ENCODE data around the gene KCNB1.

The KCNB1 gene

DNA sequence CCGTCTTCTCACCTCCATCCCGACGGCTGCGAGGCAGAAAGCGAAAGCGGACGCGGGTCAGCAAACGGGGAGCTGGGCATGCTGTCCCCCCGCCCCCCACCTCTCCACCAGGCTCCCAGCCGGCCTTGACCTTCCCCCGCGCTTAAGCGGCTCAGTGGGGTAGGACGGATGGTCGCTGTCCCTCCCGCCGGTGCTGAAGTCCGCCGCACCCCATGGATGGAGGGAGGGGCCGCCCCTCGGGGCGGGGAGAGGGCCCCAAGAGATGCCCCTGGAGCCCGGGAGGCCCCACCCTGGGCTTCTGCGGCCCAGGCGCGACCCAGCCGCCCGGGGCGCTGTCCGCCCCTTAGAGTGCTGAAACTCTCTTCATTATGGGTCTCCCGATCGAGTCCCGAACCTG lies at the start of gene KCNB1:
Gene KCNB1 (minus strand): TSS at position 48 of the 397 bp plus-strand sequence. CDS start 188 bp downstream, outside the sequence.
- DNase-seq: peak in 2 of 4 experiments; percentile 7 to 11

DNA sequence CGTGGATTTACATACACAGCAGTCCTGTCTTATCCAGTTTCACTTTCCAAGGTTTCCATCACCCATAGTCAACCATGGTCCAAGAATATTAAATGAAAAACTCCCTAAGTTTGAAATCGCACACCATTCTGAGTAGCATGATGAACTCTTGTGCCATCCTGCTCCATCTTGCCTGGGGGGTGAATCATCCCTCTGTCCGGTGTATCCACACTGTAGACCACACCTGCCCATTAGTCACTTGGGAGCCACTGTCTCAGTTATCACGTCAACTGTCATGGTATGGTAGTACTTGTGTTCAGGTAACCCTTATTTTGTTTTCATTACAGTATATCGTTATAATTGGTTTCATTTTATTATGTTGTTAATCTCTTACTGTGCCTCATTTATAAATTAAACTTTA lies 47.0 kb upstream of the KCNB1 start:
- no peak for DNase-seq

DNA sequence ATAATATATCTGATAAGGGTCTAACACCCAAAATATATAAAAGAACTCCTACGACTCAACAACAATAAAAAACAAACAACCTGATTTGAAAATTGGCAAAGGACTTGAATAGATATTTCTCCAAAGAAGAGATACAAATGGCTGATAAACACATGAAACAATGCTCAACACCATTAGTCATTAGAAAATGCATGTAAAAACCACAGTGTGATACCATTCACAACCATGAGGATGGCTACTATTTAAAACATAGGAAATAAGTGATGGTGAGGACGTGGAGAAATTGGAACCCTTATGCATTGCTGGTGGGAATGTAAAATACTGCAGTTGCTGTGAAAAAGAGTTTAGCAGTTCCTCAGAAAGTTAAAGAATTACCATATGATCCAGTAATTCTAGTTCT lies 44.1 kb upstream of the KCNB1 start:
- DNase-seq: no peak

DNA sequence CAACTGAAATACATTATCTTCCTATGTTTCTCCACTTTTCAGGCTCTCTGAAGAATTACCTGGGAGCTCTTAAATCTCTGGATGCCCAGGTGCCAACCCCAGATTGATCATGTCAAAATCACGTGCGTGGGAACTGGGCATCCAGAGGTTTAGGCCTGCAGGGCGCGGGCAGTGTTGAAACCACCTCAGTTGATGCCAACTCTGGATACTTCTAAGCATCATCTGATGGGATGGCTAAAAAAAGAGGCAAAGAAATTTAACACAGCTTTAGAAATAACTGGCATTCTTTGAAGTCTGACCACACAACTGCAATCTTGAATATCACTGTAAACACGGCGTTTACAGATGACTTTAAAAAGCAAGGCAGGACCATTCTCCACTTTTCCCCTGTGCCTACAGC lies 43.6 kb upstream of the KCNB1 start:
- DNase-seq: no peak

DNA sequence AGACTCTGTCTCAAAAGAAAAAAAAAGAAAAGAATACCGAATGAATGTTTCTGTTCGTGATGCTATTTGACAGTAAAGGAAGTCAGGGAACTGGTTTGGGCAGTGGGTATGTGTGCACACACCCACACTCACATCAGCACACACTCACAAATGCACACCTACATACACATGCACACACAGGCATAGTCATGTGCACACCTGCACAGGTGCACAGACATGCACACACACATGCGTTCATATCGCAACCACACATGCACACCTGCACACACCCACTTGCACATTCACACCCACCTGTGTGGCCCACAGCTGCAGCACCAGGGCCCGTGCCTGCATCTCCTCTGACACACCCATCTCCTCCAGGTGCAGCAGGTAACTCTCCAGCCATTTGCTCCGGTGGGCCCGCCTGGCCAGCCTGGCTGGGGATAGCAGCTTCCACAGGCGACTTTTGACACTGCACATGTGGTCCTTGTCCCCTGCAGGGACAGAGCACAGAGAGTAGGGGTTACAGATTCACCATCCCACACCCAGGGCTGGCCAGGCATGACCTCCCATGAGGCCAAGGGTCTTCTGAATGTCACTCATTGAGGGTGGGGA lies 41.4 kb upstream of the KCNB1 start:
- no peak for DNase-seq

DNA sequence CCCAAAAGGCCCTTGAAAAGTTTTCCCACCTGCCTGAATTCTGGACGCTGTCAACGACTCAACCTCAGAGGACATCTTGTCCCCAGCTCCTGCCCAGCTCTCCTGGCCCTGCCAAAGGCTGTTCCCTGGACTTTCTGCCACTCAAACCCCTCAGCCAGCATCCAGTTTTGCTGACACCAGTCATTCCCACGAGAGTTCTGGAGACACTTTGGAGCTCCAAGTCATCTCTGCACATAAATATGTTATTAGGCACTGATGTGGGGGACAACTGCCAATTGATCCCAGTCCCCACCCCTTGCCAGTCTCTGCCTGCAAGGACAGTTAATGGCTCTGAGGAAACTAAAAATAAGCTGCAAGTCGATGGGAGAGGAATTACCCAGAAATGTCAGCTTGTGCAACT lies 38.9 kb upstream of the KCNB1 start:
- no peak for DNase-seq

DNA sequence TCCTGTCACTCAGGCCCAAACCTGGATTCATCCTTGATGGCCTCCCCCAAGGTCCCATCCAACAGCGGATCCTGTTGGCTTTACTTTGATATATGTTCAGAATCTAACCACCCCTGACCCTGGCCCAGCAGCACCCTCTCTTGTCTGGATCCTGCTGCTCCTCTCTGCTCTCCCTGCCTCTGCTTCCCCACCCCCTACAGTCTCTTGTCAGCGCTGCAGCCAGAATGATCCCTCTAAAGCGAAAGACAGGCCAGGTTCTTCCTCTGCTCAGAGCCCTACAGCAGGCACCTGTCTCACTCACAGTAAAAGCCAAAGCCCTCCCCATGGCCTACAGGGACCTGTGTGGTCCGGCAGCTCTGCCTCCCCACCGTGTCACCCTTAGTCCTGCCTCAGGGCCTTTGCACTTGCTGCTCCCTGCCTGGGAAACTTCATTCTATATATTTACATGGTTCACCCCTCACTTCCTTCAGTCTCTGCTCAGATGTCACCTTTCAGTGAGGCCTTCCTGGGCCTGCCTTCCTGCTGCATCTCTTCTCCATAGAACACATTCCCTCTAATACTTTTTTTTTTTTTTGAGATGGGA lies 37.4 kb upstream of the KCNB1 start:
- no peak for DNase-seq

DNA sequence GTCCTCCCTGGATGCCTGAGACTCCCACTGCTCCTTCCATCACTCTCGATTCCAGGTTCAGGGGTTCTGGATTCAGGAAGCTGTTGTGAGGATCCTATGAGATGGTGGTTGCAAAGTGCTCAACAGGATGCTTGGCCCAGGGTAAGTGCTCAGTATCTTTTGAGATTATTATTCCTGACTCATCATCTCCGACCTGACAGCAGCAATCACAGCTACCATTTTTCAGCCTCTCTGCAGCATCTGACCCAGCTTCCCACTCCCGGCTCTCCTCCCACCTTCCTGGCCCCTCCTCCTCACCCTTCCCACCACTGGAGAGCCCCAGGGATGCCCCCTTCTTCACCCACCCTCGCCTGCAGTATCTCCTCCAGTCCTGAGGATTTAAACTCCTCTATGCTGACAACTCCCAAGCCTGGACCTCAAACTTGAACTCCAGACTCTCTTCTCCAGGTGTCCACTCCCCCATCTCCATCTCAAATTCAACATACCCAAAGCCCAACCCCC lies 36.8 kb upstream of the KCNB1 start:
- DNase-seq: no peak

DNA sequence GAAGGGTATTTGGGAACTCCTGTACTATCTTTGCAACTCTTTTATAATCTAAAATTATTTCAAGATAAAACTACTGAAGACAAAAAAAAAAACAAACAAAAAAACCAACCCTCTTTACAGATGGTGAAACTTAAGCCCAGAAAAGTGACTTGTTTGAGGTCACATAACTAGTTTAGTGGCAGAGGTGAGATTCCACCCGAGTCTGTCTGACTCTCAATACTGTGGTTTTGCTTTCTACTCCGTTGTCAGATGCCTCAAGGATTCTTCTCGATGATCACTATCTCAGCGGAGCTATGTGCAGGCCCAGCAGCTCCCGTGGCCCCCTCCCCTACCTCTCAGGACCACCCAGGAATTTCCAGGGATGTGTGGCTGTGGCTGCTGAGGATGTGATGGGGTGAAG lies 36.1 kb upstream of the KCNB1 start:
- no peak for DNase-seq

DNA sequence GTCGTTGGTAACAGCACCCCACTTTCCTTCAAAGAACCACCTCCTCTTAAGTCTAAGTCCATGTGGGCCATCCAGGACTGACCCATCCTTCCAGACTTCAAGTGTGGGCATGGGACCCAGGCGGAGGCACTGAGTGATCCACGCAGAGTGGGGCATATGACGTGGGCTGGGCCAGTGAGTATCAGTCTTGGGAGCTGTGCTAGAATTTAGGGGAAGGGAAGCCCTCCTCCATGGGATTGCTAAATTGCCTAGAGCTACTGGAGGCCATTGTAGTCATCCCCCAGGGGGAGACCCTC lies 35.3 kb upstream of the KCNB1 start:
- DNase-seq: no peak

DNA sequence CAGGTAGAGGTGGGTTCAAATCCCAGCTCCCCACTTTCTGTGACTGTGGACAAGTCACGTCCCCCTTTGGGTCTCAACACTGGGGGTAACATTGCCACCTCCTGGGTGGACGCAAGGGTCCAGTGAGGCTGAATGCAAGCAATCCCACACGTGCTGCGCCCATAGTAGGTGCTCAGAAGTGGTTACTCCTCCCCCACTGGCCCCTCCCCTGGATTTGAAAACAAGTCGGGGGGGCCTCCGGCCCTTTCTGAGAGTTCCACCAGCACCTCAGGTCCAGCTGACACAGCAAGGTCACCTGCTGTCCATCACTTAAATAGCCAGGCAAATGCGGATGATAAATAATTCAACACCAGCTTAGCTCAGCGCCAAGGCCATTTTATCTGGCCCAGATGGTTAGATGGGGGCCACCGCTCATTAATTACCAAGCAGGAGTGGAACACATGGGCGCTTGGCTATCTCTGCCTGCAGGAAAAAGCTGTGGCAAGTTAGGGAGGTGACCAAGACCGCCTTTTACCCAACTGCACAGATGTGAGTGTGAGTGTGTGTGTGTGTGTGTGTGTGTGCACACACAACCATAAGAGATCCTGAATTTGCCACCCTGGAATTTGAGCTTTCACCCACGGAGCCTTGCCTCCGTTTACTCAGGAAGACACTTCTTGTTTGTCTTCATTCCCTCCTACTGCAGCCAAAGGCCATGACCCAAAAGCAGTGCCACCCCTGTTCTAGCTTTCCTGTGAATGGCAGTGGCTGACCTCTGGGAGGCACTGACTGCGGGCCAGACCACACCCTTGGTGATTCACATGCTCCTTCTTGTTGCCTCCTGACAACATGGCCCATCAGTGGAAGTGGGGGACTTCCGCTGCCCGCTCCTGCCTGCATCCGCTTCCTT lies 34.7 kb upstream of the KCNB1 start:
- DNase-seq: no peak

DNA sequence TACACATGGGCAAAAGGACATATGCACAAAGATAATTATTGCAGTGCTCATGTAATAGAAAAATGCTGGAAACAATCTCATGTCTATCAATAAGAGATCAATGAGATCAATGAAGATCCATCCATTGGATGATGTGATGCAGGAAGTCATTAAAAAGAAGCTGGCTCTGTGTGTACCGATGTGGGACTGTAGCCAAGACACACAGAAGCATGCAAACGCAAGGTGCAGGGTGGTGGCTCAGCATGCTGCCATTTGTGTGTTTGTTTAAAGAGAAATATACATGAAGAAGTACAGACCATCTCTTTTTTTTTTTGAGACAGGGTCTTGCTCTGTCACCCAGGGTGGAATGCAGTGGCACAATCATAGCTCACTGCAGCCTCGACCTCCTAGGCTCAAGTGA lies 33.1 kb upstream of the KCNB1 start:
- no peak for DNase-seq

DNA sequence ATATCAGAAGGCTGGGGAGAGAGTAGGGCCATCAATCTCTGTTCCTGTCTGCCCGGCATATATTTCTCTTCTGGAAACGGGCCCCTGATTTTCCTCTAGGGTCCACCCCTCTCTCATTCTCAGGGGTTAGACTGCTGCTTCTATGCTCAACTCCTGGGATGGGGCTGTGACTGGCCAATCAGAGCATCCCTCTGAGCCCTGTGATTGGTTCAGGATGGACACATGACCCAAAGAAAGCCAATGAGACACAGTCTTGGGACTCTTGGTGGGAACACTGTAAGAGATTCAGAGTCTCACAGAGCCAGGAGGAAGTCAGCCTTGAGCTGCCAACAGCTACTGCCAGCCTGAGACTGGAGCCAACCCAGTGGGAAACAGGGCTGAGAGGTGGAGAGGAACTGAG lies 31.0 kb upstream of the KCNB1 start:
- no peak for DNase-seq

DNA sequence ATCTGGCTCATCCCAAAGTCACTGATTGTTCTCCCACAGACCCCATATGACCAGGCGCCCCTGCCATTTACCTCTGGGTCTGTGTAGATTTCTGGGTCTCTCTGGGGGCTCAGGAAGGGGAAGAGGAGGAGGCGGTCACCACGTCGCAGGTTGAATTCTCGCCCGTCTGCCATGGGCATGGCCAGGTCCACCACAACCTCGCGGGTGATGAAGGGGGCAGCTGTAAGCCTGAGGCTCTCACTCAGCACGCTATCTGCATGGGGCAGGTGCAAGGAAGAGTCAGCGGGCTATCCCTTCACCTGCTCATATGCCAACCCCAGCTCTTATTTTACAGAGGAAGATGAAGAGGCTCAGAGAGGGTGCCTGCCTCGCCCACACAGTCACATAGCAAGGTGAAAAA lies 30.5 kb upstream of the KCNB1 start:
- DNase-seq: no peak

DNA sequence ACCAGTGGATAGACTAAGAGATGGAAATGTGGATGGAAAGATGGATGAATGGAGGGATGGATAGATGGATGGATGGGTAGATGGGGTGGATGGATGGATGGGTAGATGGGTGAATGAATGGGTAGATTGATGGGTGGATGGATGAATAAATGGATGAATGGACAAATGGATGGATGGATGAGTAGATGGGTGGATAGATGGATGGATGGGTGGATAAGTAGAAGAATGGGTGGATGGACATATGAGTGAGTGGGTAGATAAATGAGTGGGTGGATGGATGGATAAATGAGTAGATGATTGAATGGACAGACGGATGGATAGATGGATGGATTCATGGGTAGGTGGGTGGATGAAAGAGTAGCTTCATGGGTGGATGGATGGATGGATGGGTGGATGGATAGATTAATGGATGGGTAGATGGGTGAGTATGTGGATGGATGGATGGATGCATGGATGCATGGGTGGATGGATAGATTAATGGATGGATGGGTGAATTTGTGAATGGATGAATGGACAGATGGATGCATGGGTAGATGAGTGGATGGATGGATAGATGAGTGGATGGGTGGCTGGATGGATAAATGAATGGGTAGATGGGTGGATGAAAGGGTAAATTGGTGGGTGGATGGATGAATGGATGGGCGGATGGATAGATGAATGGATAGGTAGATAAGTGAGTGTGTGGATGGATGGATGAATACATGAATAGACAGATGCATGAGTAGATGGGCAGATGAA lies 29.5 kb upstream of the KCNB1 start:
- DNase-seq: no peak

DNA sequence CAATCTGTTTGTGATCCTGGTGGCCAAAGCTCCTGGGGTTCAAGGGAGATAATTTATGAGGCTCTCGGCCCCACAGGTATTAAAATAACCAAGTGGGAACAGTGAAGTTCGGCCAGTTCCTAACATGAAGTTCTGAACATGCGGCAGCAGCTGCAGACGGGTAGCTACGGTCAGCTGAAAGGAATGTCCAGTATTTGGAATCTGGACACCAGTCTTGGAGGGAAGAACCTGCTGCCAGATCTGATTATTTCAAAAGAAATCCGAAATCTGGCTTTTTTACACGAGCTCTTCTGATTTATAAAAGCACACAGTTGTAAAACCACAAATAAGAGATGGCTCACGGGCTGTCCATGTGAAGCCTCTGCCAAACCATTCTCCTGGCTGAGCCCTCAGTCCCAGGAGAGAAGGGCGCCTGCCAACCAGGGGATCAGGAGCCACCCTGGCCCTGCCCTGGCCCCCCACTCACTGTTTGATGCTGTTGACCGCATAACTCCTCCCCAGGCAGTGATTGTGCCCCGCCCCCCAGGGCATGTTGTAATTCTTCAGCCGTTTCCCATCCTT lies 28.2 kb upstream of the KCNB1 start:
- no peak for DNase-seq

DNA sequence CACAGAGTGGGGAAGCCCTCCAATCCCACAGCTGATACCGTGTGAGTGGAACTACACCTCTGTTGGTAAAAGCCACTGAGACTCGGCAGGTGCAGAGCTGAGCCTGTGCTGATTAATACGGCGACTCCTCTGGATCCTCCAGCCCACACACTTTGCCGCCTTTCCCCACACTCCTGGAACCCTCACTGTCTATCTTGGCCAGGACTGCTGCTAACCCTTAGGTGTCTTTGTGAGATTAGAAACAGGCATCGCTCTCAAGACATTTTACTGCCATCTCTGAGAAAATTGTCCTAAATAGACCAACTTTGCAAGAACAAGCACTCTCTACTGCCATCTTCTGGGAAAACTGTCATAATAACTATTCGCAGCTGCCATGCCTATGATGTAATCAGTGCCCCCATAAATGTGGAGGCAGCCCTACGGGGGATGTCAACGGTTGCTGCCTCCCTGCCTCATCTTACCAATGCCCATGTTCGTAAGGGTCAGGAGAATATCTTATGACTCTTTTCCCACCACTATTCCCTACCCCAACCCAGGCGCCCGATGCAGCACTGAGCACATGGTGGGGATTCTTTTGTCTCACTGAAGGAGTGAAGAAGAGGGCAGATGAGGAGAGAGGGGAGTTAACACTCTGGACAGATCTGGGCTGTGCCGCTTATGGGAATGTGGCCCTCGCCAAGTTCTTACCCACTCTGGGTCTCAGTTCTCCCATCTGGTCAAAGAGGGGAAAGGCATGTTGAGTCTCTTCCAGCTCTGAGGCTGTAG lies 26.1 kb upstream of the KCNB1 start:
- no peak for DNase-seq

DNA sequence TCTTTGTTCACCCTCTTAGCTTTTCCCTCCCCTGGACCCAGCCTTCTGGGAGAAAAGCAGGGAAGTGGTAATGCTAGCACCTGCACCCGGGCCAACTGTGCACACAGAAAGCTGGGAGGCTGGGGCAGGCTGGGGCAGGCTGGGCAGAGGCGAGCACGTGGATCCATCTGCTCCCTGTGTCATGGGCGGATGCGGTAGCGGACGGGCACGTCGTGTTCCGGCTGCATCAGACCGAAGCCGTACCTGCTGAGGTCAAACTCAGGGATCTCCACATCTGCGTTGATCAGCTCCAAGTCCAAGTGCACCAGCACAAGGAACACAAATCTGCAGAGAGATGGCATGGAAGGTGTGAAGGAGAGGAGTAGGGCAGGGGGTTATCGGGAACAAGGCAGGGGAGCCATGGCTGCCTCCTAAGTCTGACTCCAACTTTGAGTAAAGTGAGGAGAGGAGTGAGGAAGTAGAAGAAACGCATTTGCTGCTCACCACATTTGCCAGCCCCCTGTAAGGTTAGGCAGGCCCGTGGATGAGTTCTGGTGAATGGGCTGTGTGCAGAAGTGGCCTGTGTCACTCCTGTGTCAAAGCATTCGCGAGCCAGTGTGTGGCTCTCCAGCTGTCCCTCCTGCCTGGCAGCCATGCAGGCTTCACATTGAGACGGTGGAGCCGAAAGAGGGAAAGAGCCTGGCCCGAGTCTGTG lies 25.4 kb upstream of the KCNB1 start:
- DNase-seq: no peak

DNA sequence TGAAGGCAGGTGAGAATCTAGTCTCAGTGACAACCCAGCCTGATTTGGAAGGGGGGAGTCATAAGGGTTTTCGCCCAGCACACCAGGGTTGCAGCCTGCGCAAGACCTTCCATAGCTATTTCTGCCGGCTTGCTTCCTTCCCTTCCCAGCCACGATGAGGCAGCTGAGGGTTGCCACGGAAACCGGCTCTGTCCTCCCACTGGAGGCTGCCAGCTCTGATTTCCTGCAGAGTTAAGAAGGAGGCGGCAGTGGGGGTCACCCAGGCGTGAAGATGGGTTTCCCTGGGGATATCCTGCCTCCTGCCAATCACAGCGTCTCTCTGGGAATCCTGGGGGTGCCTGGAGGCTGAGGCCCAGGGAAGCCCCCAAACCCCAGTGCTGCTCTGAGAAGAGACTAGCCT lies 23.1 kb upstream of the KCNB1 start:
- no peak for DNase-seq

DNA sequence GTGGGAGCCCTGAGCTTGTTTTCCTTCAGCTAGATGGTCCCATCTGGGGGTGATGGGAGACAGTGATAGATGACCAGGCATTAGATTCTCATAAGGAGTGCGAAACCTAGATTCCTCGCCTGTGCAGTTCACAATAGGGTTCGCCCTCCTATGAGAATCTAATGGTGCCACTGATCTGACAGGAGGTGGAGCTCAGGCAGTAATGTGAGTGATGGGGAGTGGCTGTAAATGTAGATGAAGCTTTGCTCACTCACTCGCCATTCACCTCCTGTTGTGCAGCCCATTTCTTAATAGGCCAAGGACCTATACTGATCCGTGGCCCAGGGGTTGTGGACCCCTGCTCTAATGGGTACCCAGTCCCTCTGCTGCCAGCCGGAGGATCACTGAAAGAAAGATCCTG lies 20.7 kb upstream of the KCNB1 start:
- DNase-seq: no peak

DNA sequence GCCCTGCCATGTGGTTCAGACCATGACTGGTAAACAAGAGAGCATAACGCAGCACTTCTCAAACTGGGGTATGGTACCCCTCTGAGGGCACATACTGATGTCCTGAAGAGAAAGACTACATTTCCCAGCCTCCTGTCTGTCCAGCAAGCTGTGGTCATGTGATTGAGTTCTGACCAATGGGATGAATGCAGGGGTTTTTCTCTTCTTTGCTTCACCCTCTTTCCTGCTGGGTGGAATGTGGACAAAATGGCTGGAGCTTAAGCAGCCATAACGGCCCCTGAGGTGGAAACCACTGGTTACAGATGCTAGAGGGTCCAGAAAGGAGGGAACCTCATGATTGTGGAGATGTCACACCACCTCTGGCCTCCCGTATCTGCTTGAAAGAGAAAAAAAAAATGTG lies 19.4 kb upstream of the KCNB1 start:
- no peak for DNase-seq

DNA sequence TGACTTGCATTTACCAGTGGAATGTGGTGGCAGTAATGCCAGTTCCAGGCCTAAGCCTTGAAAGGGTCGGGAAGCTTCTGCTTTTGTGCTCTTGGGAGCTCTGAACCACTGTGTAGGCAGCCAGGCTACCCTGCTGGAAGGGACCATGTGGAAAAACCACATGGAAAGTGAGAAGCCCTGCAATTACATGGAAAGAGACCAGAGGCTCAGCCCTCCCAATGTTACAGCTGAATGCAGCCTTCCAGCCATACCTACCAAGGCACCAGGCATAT lies 14.9 kb upstream of the KCNB1 start:
- DNase-seq: no peak

All from activated naive CD4-positive, alpha-beta T cell (primary cell).